Right kidney (tissue), 1 donor: Measurements from ENCODE around the gene SPHK2.

Experiments used
- DNase-seq: peaks from one replicate; pipeline ENCODE4 v3.0.0-alpha.2; 2016

SPHK2 gene

GRCh38 chr19:48603001-48603400, 16.3 kb upstream of the SPHK2 start:
- no peak for DNase-seq

GRCh38 chr19:48603449-48603848, 15.9 kb upstream of the SPHK2 start:
- DNase-seq: no peak

DNA sequence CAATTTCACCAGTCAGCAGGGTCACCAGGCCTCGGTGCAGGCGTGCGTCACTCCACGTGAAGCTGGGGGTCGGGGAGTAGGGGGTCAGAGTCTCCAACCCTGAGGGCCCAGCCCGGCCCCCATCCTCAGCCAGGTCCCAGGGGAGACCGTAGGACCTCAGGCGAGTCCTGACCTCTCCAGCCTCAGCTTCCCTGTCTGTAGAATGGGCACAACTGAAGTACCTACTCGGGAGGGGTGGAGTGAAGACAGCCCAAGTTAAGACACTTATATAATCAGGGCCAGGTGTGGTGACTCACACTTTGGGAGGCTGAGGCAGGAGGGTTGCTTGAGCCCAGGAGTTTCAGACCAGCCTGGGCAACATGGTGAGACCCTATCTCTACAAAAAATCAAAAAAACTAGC, 15.5 kb upstream of the SPHK2 start:
- no peak for DNase-seq

DNA sequence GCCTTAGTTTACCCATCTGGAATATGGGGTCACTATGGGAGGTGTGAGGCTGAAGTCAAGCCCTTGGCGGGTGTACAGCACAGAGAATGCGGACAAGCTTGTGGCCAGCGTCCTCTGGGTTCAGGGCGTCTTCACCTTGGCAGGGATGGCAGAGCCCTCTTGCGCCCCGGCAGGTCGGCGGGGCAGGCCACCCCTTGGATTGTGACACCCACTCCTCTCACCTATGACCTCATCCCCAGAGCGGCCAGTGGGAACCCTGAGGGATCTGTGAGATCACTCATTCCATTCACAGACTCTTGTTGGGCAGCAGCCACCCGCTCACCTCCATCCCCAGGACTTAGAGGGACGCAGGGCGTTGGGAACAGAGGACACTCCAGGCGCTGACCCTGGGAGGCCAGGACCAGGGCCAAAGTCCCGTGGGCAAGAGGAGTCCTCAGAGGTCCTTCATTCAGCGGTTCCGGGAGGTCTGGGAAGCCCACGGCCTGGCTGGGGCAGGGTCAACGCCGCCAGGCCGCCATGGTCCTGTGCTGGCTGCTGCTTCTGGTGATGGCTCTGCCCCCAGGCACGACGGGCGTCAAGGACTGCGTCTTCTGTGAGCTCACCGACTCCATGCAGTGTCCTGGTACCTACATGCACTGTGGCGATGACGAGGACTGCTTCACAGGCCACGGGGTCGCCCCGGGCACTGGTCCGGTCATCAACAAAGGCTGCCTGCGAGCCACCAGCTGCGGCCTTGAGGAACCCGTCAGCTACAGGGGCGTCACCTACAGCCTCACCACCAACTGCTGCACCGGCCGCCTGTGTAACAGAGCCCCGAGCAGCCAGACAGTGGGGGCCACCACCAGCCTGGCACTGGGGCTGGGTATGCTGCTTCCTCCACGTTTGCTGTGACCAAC, 12.6 kb upstream of the SPHK2 start, which contains the start of gene SPACA4:
SPACA4 (plus strand) TSS at position 280 of the 896 bp plus-strand sequence; CDS start at position 517, 237 bp downstream.
- no peak for DNase-seq

DNA sequence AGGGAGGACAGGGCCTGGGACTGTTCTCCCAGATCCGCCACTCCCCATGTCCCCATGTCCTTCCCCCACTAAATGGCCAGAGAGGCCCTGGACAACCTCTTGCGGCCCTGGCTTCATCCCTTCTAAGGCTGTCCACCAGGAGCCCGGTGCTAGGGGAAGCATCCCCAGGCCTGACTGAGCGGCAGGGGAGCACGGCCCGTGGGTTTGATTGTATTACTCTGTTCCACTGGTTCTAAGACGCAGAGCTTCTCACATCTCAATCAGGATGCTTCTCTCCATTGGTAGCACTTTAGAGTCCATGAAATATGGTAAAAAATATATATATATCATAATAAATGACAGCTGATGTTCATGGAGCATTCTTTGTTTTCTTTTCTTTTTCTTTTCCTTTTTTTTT, 11.9 kb upstream of the SPHK2 start:
- no peak for DNase-seq

DNA sequence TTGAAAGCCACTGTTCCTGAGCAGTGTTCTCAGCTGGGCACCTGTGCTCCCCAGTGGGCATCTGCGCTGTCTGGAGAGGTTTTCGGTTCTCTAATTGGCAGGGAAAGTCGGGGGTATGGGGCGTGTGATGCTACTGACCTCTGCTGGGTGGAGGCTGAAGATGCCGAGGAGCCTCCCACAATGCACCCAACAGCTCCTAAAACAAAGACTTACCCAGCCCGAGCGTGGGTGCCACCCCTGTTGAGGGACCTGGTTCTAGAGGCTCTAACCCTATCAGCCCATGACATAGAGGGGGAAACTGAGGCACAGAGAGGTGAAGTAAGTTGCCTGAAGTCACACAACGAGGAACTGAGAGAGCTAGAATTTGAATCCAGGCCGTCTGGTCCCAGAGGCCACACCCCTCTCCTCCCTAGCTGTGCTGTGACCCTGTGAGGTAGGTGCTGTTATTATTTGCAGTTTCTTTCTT, 10.5 kb upstream of the SPHK2 start:
- no peak for DNase-seq

GRCh38 chr19:48609571-48610108, 9.7 kb upstream of the SPHK2 start:
- no peak for DNase-seq

GRCh38 chr19:48611872-48612271, 7.4 kb upstream of the SPHK2 start:
- DNase-seq: no peak

DNA sequence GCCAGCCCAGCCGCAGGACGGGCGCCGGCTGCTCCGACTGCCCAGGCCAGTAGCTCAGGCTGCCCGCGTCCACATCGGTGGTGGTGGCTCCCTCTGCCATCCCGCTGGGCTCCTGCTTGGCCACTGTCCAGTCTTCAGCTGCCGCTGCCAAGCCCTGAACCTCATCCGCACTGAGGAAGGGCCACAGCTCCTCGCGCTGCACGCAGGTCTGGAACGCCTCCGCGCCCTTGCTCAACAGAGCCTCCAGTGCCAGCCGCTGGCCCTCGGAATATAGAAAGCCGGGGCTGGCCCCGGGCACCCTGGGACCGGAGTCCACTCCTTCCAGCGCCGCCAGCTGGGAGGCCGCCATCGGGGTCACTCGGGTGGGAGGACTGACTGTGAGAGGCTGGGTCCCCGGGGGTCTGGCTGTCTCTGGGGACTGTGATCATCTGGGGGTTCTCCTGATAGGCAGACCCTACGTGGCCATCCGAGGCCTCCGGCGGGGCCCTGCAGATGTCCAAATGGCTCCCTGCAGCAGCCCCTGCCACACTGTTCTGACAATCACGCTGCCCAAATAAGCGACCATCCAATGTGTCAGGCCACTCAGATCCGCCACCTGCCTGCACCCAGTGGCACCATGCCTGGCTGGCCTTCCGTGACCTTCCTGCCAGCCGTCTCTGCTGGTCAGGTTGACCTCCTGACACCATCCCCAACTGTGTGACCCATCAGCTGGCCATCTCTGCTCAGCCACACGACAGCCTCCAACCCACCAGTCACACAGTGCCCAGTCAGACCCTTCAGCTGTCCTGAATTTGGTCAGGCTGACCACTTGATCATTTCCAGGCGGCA, 6.1 kb upstream of the SPHK2 start:
- DNase-seq: no peak

DNA sequence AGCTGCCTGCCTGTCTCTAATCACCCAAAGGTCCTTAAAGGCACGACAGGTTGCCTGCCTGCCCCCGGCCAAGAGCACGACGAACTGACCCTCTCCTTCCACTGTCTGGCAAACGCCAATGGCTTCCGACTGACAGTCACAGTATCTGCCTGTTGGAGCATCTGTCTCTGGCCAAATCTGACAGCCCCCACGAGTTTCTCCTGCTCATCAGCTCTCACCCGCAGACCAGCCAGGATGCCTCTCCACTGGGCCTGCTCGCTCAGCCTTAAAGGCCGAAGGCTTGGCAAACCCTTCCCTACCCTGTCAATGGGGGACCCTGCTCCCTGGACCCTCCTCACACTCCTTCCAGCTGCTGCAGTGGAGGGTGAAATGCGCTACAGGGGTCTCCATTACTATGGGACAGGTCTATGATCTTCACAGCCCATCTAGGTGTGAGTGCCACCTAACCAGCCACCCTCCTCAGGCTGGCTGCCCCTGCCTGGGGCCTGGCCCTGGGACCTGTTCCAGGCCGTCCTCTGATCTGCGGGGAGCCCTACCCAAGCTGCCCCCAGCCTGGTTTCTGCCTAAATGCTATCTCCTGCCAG, 5.4 kb upstream of the SPHK2 start:
- DNase-seq: no peak

DNA sequence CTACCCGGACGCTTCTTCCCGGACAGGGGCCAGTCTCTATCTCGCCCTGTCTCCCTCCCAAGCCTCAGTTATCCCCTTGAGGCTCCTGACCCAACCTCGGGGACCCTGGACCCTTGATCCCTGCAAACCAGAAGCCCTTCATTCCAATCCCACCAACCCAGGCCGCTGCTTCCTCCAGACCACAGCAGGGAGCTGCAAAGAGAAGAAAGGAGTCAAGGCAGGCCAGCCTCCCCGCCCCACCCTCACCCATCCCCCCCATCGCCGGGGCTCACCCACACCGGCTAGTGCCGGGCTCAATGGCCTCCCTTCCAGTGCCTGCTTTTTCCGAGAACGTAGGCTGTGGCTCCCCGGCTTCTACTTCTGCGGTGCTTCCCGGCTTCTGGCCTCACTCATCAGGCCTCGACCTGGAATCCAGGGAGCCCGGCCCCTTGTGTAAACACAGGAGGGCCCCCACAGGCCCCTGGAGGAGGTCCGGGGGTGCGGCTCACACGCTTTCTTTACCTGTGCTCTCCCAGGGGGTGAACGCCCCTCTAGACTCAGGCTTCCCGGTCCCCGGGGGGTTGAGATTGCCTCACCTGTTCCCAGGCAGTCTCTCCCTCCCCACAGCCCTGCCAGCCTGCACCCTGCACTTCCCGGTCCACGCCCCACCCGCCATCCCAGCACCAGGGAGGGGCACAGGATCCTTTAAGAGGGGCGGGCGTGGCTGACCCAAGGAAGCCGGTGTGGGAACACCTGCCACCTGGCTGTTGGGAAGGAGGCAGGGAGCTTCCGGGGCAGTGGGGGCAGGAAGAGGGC, 4.7 kb upstream of the SPHK2 start, which contains the start of gene FAM83E:
FAM83E (minus strand) TSS at position 641 of the 795 bp plus-strand sequence. CDS start 1,704 bp downstream, outside the sequence.
- no peak for DNase-seq

DNA sequence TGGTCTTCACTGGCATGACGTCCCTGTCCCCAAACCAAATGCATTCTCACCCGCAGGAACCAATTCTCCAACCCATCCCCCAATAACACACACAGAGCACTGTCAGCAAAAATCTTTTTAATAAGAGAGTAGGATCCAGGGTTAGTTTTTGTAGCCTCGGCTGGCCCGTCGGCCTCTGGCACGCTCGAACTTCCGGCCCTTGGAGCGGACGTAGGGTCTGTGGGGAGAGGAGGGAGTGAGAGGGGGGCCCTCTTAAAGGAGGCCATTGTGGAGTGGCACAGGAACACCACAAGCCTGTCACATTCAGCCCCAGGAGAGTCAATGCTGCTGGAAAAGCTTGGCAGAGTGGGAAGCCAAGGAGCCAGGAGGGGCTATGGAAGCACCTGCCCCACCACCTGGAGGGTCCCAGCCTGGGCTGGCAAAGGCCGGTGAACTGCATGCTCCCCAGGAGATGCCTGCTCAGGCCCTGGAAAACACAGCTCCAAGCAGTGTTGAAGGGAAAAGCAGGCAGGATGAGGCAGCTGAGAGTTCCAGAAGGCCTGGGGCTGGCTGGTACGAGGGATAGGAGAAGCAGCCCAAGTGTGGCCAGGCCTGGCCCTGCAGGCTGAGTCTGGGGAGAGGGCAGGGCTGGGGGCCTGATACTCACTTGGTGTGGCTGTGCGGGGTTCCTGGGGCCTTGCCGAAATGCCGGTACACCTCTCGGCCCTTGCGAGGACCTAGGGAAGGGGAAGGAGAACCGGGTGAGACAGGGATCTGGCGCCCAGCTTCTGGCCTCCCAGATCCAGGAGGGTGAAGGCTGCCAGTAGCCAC, 3.9 kb upstream of the SPHK2 start:
- no peak for DNase-seq

DNA sequence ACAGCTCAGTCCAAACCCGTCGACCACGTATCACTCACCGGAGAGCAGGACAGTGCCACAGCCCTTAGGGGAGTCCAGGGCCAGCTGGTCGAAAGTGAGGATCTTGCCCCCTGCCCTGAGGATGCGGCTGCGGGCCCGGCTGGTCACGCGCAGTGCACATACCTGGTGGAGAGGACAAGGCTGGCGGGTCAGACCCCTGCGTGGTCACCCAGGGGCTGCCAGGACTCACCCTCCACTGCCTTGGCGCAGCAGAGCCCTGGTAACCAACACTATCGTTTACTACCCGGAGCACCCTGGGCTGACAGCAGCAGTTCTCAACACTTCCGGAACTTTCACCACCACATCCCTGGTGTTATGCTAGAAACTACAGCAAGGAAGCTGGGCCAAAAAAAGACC, 3.3 kb upstream of the SPHK2 start:
- DNase-seq: no peak

DNA sequence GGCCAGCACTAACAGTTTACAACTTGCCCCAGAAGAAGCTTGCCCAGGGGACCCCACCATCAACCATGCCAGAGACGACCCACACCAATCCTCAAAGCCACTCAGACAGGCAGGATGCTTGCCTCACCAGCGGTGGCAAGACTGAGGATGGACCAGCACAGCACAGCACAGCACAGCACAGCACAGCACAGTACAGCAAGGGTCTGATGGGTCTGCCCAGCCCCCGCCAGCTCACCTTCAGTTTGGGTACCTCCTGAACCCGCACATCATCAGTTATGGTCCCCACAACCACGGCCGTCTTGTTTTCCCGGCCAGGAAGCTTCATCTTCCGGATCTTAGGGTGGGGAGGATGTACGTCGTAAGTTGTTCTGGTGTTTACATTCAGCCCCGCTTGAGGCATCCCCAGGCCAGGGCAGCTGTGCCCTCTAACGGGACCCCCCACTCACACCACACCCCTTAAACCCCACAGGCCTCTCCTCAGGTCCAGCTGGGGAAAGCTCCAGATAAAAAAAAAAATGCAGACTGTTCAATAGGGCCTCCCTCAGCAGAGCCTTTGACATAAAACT, 2.7 kb upstream of the SPHK2 start:
- no peak for DNase-seq

DNA sequence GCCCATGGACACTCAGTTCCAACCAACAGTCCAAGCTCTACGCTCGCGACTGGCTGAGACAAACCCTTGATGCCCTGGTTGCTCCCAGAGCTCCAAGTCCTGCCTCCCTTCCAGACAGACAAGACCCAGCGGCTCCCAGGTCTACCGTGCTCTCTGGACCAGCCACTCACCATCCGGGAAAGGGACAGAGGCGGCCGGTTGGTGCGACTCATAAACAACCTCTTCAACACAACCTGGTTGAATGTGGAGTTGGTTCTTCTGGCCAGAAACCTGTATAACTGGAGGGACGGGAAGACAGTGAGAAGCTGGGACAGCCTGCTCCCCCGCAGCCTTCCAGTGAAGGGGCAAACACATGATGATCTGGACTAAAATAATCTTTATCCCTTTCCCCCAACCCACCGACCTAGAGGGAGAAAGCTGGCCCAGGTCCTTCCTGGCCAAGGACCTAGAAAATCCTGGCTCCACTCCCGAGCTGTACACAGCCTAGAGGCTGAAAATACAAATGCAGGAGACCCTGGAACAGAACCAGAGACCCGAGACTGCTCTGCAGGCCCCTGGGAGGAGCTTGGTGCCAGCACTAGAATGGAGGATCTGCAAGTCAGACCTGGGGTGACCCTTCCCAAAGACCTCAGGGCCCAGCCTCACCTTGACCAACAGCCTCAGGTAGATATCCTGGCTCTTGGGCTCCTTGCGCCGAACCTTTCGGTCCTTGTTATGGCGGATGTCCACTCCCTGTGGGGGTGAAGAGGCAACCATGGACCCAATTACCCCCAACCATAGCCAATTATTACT, 2.0 kb upstream of the SPHK2 start:
- DNase-seq: no peak

DNA sequence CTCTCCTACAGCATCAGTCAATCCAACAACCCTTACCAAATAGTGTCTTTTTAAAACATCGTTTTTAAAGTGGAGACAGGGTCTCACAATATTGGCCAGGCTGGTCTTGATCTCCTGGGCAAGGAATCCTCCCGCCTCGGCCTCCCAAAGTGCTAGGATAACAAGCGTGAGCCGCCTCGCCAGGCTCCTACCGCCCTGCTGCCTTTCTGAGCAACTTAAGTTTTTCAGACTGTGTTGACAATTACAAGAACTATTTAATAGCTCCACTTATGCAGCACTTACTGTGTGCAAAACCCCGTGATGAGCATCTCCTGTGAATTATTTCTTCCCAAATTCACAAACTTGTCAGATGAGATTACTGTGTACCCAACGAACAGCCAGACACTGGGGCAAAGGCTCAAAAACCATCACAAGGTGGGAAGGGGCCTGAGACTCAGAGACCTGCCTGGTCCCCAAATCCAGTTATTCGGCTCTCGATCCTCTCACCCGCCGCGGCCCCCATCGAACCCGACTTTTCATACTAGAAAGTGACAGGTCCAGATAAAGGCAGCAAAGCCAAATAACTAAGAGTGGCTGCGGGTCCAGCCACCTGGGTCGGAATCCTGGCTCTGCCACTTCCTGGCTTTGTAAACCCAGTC, 909 bp upstream of the SPHK2 start:
- peak; percentile 24 for DNase-seq

GRCh38 chr19:48619692-48620585, 633 bp downstream of the SPHK2 start:
- DNase-seq: peak; percentile 12

DNA sequence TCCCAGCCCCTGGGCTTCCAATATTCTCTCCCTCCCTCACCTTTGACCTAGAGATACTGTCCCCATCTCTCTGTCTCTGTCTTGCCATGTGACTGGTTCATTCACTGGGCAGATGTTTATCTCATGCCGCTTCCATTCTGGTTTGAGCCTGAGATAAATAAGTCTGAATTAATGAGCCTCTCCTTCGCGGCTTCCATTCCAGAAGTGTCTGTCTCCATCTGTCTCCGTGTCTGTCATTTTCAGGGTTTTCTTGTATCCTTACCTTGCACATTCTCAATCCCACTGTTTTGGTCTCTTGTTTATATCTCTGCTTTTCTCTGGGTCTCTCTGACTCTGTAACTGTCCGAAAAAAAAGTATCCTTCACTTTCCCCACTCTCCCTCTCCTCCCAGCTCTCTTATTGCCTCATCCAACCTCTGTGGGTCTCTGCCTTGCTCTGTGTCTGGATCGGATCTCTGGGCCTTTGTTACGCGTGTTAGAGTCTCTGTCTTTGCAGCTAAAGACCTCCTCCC, 4.3 kb downstream of the SPHK2 start:
- no peak for DNase-seq
